ENCODE results near the gene STARD4.

GRCh38 chr5:111532886-111533582, 20.7 kb upstream of the STARD4 start:
- TF ChIP-seq MAX (CRISPR knock-in tag; IDR thresholded peaks at IDR 0.05) = no peak
- TF ChIP-seq HMGXB4 (CRISPR knock-in tag; IDR thresholded peaks at IDR 0.05) = no peak
- TF ChIP-seq CTCF (IDR thresholded peaks at IDR 0.05) = no peak
- no peak for TF ChIP-seq GTF2I (CRISPR knock-in tag; conservative IDR thresholded peaks at IDR 0.05)
- no peak for TF ChIP-seq ZNF232 (CRISPR knock-in tag; IDR thresholded peaks at IDR 0.05)
- no peak for TF ChIP-seq E2F5 (CRISPR knock-in tag; IDR thresholded peaks at IDR 0.05)
- no peak for TF ChIP-seq USF1 (CRISPR knock-in tag; IDR thresholded peaks at IDR 0.05)
- TF ChIP-seq MXD4 (CRISPR knock-in tag; IDR thresholded peaks at IDR 0.05; ENCODE audit: borderline replicate concordance) = no peak
- TF ChIP-seq JUN (CRISPR knock-in tag; IDR thresholded peaks at IDR 0.05) = no peak
- no peak for TF ChIP-seq USF2 (CRISPR knock-in tag; IDR thresholded peaks at IDR 0.05)
